Kidney (tissue), 14 donors: Measurements from ENCODE around the gene SOX12. TPM values are rescaled to one million over a fixed set of nuclear protein-coding genes. Genes with fewer than 3 reads are reported as not detected.

Source experiments
- DNase-seq, 5 donors: peaks; one replicate each; pipeline ENCODE4 v3.0.0-alpha.2; 2013 to 2020
- FAIRE-seq: peaks from 2 replicates; lab custom pipeline; 2012; peaks lifted over from hg19 to GRCh38; lab: Jason Lieb, UNC
- H3K27ac ChIP-seq, 2 donors: one replicate each; pipeline ENCODE4 v1.7.0; 2013; ENCODE audit warnings: low read depth in 2 of 2, low read length in 2 of 2, inconsistent platforms in 1 of 2
- H3K27me3 ChIP-seq: one replicate; pipeline ENCODE4 v1.7.1; 2013; ENCODE audit warnings: low read length, inconsistent platforms; ENCODE audit not compliant: control insufficient read depth, insufficient read depth
- H3K36me3 ChIP-seq, 3 donors: one replicate each; pipeline versions ENCODE4 v1.7.0 to v1.7.1; 2013; ENCODE audit warnings: low read length in 3 of 3, control low read depth in 1 of 3, inconsistent platforms in 1 of 3; ENCODE audit not compliant: insufficient read depth in 3 of 3, control insufficient read depth in 2 of 3
- H3K4me1 ChIP-seq, 3 donors: one replicate each; pipeline versions ENCODE4 v1.7.0 to v1.7.1; 2013; ENCODE audit warnings: low read length in 3 of 3, inconsistent platforms in 1 of 3, low read depth in 1 of 3; ENCODE audit not compliant: control insufficient read depth in 2 of 3, insufficient read depth in 2 of 3
- H3K4me3 ChIP-seq, 3 donors: one replicate each; pipeline versions ENCODE4 v1.7.0 to v1.8.1; 2013; ENCODE audit warnings: low read length in 3 of 3, control low read depth in 1 of 3, inconsistent platforms in 1 of 3
- H3K9ac ChIP-seq, 3 donors: one replicate each; pipeline versions ENCODE4 v1.7.0 to v1.7.1; 2013; ENCODE audit warnings: low read length in 3 of 3, control low read depth in 1 of 3, inconsistent platforms in 1 of 3
- H3K9me3 ChIP-seq, 3 donors: one replicate each; pipeline versions ENCODE4 v1.7.0 to v1.7.1; 2013; ENCODE audit warnings: low read length in 3 of 3, control low read depth in 1 of 3, inconsistent platforms in 1 of 3; ENCODE audit not compliant: control insufficient read depth in 2 of 3, insufficient read depth in 1 of 3
- CTCF ChIP-seq: IDR thresholded peaks from 3 replicates; pipeline ENCODE4 v1.5.1; 2012; ENCODE audit warnings: mild to moderate bottlenecking, moderate library complexity, borderline replicate concordance; ENCODE audit not compliant: insufficient read depth; ENCODE audit errors: extremely low read depth
- intact Hi-C: fragments of 100-400 bp; cut with DNase I; formaldehyde crosslinking; loops from one replicate; pipeline ENCODE4 v1.11.1; 2022
- polyA plus RNA-seq: library from polyadenylated mRNA; stranded (reverse); fragments of 350-450 nt; fragmentation: Illumina TruSeq; extraction: RNeasy Lipid Tissue Mini Kit (QIAGEN cat#74804); gene quantifications from one replicate; pipeline ENCODE4 v1.2.3, GENCODE V29; 2014; ENCODE audit warnings: low read depth, low replicate concordance; ENCODE audit not compliant: insufficient read depth
- total RNA-seq: library from RNA; stranded (reverse); fragmentation: NEBNext Ultra II Directional; extraction: Animal tissue kit (Norgen Biotek cat#: 25700); gene quantifications from one replicate; pipeline ENCODE4 v1.2.1, GENCODE V29; 2021
- donor health status: control.
- donor health status: control.
- donor health status: control.
- donor health status: control.
- donor health status: control.
- donor health status: DM: yes; HTN: yes; CAD: no.
- donor health status: Normal renal cell carcinoma (clear cell type).

Gene SOX12
- total and polyA plus RNA-seq, 2 donors from 2014 or later, result 11.3 to 12.7 TPM

DNA sequence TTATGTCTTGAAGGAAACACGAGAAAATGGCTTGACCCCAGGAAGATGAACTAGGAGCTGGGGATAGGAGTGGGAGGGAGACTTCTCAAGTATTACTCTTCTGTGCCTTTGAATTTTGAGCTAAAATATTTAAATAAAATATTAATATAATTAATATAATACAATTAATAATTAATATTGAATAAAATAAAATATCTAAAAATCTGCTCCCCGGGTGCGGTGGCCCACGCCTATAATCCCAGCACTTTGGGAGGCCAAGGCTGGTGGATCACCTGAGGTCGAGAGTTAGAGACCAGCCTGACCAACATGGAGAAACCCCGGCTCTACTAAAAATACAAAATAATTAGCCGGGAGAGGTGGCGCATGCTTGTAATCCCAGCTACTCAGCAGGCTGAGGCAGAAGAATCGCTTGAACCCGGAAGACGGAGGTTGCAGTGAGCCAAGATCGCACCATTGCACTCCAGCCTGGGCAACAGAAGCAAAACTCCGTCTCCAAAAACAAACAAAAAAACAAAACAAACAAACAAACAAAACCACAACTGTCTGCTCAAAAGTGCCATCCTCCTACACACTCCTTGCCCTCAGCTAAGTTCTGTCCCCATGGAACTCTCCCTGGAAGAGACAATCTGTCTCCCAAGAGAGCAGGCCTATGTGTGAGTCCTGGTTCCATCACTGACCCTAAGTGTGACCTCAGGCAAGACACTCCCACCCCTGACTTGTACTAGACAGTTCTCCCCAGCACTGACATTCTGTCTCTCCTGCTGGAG lies 41.5 kb downstream of the SOX12 start:
- Histone ChIP-seq H3K27me3 (no peaks in the 10 kb centered on the region), H3K4me3 (no peak overlapping the region), H3K36me3 (no peaks in the 10 kb centered on the region), H3K9ac (no peak overlapping the region), H3K9me3 (no peaks in the 10 kb centered on the region), H3K4me1 (peaks cover 0 to 14% (median 7%) of the 10 kb centered on the region in 3 donors), H3K27ac (no peak overlapping the region)
- DNase-seq (no peak), FAIRE-seq (no peak)
- TF ChIP-seq CTCF, result no peak
- intact Hi-C loops, result no loop called here

GRCh38 chr20:367486-367887 lies 42.1 kb downstream of the SOX12 start:
- Histone ChIP-seq H3K27ac (no peak overlapping the region), H3K27me3 (no peaks in the 10 kb centered on the region), H3K36me3 (no peaks in the 10 kb centered on the region), H3K9me3 (no peaks in the 10 kb centered on the region), H3K4me1 (peaks cover 0 to 15% (median 7%) of the 10 kb centered on the region in 3 donors), H3K9ac (no peak overlapping the region), H3K4me3 (no peak overlapping the region)
- intact Hi-C loops, result no loop called here
- TF ChIP-seq CTCF, result no peak
- peak in 1 of 5 donors; percentile 22 for DNase-seq
- FAIRE-seq, result no peak

- no peak for TF ChIP-seq CTCF
- intact Hi-C loops, result no loop called here
- H3K9me3 ChIP-seq, result no peaks in the 10 kb centered on the region
- H3K27me3 ChIP-seq, result no peaks in the 10 kb centered on the region
- FAIRE-seq (no peak), DNase-seq (no peak)
- H3K36me3 ChIP-seq, result no peaks in the 10 kb centered on the region
- H3K4me1 ChIP-seq, result peaks cover 0 to 17% (median 7%) of the 10 kb centered on the region in 3 donors
- no peak overlapping the region for H3K4me3 ChIP-seq
- H3K27ac ChIP-seq, result no peak overlapping the region
- H3K9ac ChIP-seq, result no peak overlapping the region
Observed at GRCh38 chr20:368915-369314, 43.6 kb downstream of the SOX12 start.
